H9 (cell line): Measurements from ENCODE around the gene SDE2. TPM values are rescaled to one million over a fixed set of nuclear protein-coding genes. Genes with fewer than 3 reads are reported as not detected.
"Not testable (repeated sequence)": the region's sequence is repeated elsewhere in the genome, so short reads cannot be mapped to it uniquely, and the experiment has no call there.

ENCODE experiments used
- DNase-seq: peaks from one replicate; pipeline ENCODE4 v3.0.0-alpha.2; 2017
- H2AFZ ChIP-seq: one replicate; pipeline ENCODE4 v1.6.1; 2013; ENCODE audit warnings: mild to moderate bottlenecking, low read length, control low read depth, moderate library complexity
- H2AK5ac ChIP-seq: 2 replicates; pipeline ENCODE4 v1.6.1; 2013; ENCODE audit warnings: low read length, control low read depth, mixed read lengths; ENCODE audit not compliant: insufficient read length
- H2BK120ac ChIP-seq: one replicate; pipeline ENCODE4 v1.6.1; 2013; ENCODE audit warnings: low read depth, mild to moderate bottlenecking, low read length, control low read depth, inconsistent platforms; ENCODE audit not compliant: poor library complexity, severe bottlenecking
- H2BK12ac ChIP-seq: 2 replicates; pipeline ENCODE4 v1.6.1; 2013; ENCODE audit warnings: low read length, control low read depth, mixed read lengths, low read depth; ENCODE audit not compliant: insufficient read length
- H2BK15ac ChIP-seq: 2 replicates; pipeline ENCODE4 v1.6.1; 2013; ENCODE audit warnings: low read depth, low read length, control low read depth
- H2BK20ac ChIP-seq: one replicate; pipeline ENCODE4 v1.6.1; 2013; ENCODE audit warnings: low read depth, mild to moderate bottlenecking, low read length, control low read depth, inconsistent platforms; ENCODE audit not compliant: poor library complexity, severe bottlenecking
- H2BK5ac ChIP-seq: 2 replicates; pipeline ENCODE4 v1.6.1; 2013; ENCODE audit warnings: low read length, control low read depth, mixed read lengths; ENCODE audit not compliant: insufficient read length
- H3K14ac ChIP-seq: 2 replicates; pipeline ENCODE4 v1.6.1; 2013; ENCODE audit warnings: low read length, control low read depth; ENCODE audit not compliant: insufficient read depth
- H3K18ac ChIP-seq: 2 replicates; pipeline ENCODE4 v1.6.1; 2013; ENCODE audit warnings: low read depth, mild to moderate bottlenecking, mixed read lengths, low read length, control low read depth; ENCODE audit not compliant: insufficient read length
- H3K23ac ChIP-seq: 2 replicates; pipeline ENCODE4 v1.6.1; 2013; ENCODE audit warnings: low read length, control low read depth, mixed read lengths, low read depth; ENCODE audit not compliant: insufficient read length
- H3K23me2 ChIP-seq: 2 replicates; pipeline ENCODE4 v1.6.1; 2013; ENCODE audit warnings: low read depth, mild to moderate bottlenecking, mixed read lengths, low read length, control low read depth; ENCODE audit not compliant: insufficient read length, poor library complexity, severe bottlenecking
- H3K27ac ChIP-seq: 2 replicates; pipeline ENCODE4 v1.5.1; 2013; ENCODE audit warnings: low read length, control low read depth, mixed read lengths, low read depth; ENCODE audit not compliant: insufficient read length
- H3K27me3 ChIP-seq: 2 replicates; pipeline ENCODE4 v1.6.1; 2013; ENCODE audit warnings: low read length, control low read depth, inconsistent platforms; ENCODE audit not compliant: insufficient read depth
- H3K4ac ChIP-seq: 2 replicates; pipeline ENCODE4 v1.6.1; 2013; ENCODE audit warnings: low read depth, mild to moderate bottlenecking, control low read depth, inconsistent platforms, low read length, moderate library complexity
- H3K4me1 ChIP-seq: 2 replicates; pipeline ENCODE4 v1.6.1; 2013; ENCODE audit warnings: low read length, control low read depth, inconsistent platforms; ENCODE audit not compliant: insufficient read depth
- H3K4me2 ChIP-seq: 2 replicates; pipeline ENCODE4 v1.6.1; 2013; ENCODE audit warnings: low read length, control low read depth, mixed read lengths; ENCODE audit not compliant: insufficient read length, insufficient read depth
- H3K56ac ChIP-seq: 2 replicates; pipeline ENCODE4 v1.6.1; 2013; ENCODE audit warnings: low read depth, mild to moderate bottlenecking, mixed read lengths, low read length, control low read depth; ENCODE audit not compliant: insufficient read length
- H3K79me1 ChIP-seq: 2 replicates; pipeline ENCODE4 v1.6.1; 2013; ENCODE audit warnings: low read depth, mild to moderate bottlenecking, moderate library complexity, low read length, control low read depth, inconsistent platforms; ENCODE audit not compliant: insufficient read depth, poor library complexity, severe bottlenecking
- H3K79me2 ChIP-seq: 2 replicates; pipeline ENCODE4 v1.6.1; 2013; ENCODE audit warnings: low read length, control low read depth, inconsistent platforms; ENCODE audit not compliant: insufficient read depth
- H3K9ac ChIP-seq: 2 replicates; pipeline ENCODE4 v1.6.1; 2013; ENCODE audit warnings: low read length, control low read depth, mixed read lengths; ENCODE audit not compliant: insufficient read length; ENCODE audit errors: extremely low read depth
- H3K9me3 ChIP-seq: one replicate; pipeline ENCODE4 v1.6.1; 2013; ENCODE audit warnings: low read depth, low read length, inconsistent platforms; ENCODE audit not compliant: control insufficient read depth
- H3T11ph ChIP-seq: one replicate; pipeline ENCODE4 v1.6.1; 2013; ENCODE audit warnings: mild to moderate bottlenecking, low read length, control low read depth, inconsistent platforms
- H4K20me1 ChIP-seq: one replicate; pipeline ENCODE4 v1.6.1; 2013; ENCODE audit not compliant: control insufficient read depth, insufficient read length, insufficient read depth
- H4K5ac ChIP-seq: 2 replicates; pipeline ENCODE4 v1.6.1; 2013; ENCODE audit warnings: low read depth, mild to moderate bottlenecking, mixed read lengths, low read length, control low read depth; ENCODE audit not compliant: insufficient read length
- H4K8ac ChIP-seq: replicated peaks from 2 replicates; pipeline ENCODE4 v1.6.1; 2013; ENCODE audit warnings: low read length, control low read depth, mixed read lengths, low read depth; ENCODE audit not compliant: insufficient read length
- H4K91ac ChIP-seq: 2 replicates; pipeline ENCODE4 v1.6.1; 2013; ENCODE audit warnings: low read depth, mild to moderate bottlenecking, moderate library complexity, mixed read lengths, low read length, control low read depth; ENCODE audit not compliant: insufficient read length
- H3K27ac Mint-ChIP-seq, 3 experiments: 2 replicates in 2 of 3; 3 replicates in 1 of 3; pipeline ENCODE4 v1.8.0; 2020 to 2021; ENCODE audit warnings: mixed read lengths in 3 of 3, mild to moderate bottlenecking in 1 of 3, moderate library complexity in 1 of 3
- H3K27me3 Mint-ChIP-seq: 2 replicates; pipeline ENCODE4 v1.8.0; 2021; ENCODE audit warnings: low read depth, mild to moderate bottlenecking, moderate library complexity, mixed read lengths
- H3K36me3 Mint-ChIP-seq, 3 experiments: 2 replicates in 2 of 3; 3 replicates in 1 of 3; pipeline ENCODE4 v1.8.0; 2020 to 2021; ENCODE audit warnings: low read depth in 3 of 3, mixed read lengths in 3 of 3; ENCODE audit not compliant: insufficient read depth in 1 of 3
- H3K4me1 Mint-ChIP-seq, 2 experiments: 2 replicates each; pipeline ENCODE4 v1.8.0; 2020; ENCODE audit warnings: mixed read lengths in 2 of 2
- H3K4me3 Mint-ChIP-seq, 2 experiments: 2 replicates in 1 of 2; 3 replicates in 1 of 2; pipeline ENCODE4 v1.8.0; 2020 to 2021; ENCODE audit warnings: mild to moderate bottlenecking in 2 of 2, mixed read lengths in 2 of 2, moderate library complexity in 1 of 2
- H3K9me3 Mint-ChIP-seq, 2 experiments: 2 replicates in 1 of 2; 3 replicates in 1 of 2; pipeline ENCODE4 v1.8.0; 2020; ENCODE audit warnings: mild to moderate bottlenecking in 2 of 2, mixed read lengths in 2 of 2, moderate library complexity in 1 of 2
- WGBS: extraction: QIAGEN DNeasy Blood & Tissue Kit; methylation state at CpG from one replicate; pipeline ENCODE4 v1.1.7; 2013; ENCODE audit warnings: missing lambda C conversion rate, low lambda C conversion rate, mixed read lengths; ENCODE audit not compliant: insufficient read length; ENCODE audit errors: extremely low coverage; 5-methylcytosine and 5-hydroxymethylcytosine counted together
- total RNA-seq: library from RNA; stranded (reverse); gene quantifications from 2 replicates; pipeline ENCODE4 v1.2.1, GENCODE V29; 2021

The SDE2 gene
- total RNA-seq, 1 experiment from 2014 or later: 20.5 TPM

- H3K4me1 ChIP-seq, H2BK12ac ChIP-seq, H3K23ac ChIP-seq, H3K27me3 Mint-ChIP-seq, H2BK5ac ChIP-seq, H3K23me2 ChIP-seq, H3K4me2 ChIP-seq, H2AFZ ChIP-seq, H3K56ac ChIP-seq, H3K9me3 Mint-ChIP-seq, H3K27ac Mint-ChIP-seq, H3K4me1 Mint-ChIP-seq, H3K9ac ChIP-seq, H3K9me3 ChIP-seq, H3K4me3 Mint-ChIP-seq, H3K27me3 ChIP-seq, H4K91ac ChIP-seq, H2AK5ac ChIP-seq, H2BK120ac ChIP-seq, H3K27ac ChIP-seq, H3K14ac ChIP-seq, H2BK15ac ChIP-seq, H2BK20ac ChIP-seq, H4K8ac ChIP-seq, H3T11ph ChIP-seq, DNase-seq, H3K4ac ChIP-seq, H4K20me1 ChIP-seq, H3K79me2 ChIP-seq, H3K18ac ChIP-seq, H3K36me3 Mint-ChIP-seq, H4K5ac ChIP-seq, H3K79me1 ChIP-seq: not testable (repeated sequence)
- no CpG with 5 or more reads among the region's 28 CpGs for WGBS
Measured at GRCh38 chr1:225969751-225970150, 29.4 kb downstream of the SDE2 start.
